Measurements from ENCODE around the gene CBLN2.

DNA sequence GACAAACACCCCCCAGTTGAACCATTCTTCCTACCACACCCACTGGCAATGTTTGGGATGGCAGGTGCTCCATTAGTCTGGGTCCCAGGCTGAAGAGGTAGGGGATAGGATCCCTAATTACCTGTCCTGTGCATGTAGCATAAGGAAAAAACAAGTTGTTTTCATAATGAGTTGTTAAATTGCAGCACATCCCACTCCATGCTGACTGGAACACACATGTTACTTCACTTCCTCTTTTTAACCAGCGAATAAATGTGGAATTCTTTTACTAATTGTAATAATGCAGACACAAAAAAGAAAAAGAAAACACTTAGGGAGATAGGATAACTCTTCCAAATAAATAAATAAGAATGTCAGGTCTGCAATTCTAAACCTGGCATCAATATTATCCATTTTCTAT, 11.8 kb upstream of the CBLN2 start:
- TF ChIP-seq, protein P1, sequence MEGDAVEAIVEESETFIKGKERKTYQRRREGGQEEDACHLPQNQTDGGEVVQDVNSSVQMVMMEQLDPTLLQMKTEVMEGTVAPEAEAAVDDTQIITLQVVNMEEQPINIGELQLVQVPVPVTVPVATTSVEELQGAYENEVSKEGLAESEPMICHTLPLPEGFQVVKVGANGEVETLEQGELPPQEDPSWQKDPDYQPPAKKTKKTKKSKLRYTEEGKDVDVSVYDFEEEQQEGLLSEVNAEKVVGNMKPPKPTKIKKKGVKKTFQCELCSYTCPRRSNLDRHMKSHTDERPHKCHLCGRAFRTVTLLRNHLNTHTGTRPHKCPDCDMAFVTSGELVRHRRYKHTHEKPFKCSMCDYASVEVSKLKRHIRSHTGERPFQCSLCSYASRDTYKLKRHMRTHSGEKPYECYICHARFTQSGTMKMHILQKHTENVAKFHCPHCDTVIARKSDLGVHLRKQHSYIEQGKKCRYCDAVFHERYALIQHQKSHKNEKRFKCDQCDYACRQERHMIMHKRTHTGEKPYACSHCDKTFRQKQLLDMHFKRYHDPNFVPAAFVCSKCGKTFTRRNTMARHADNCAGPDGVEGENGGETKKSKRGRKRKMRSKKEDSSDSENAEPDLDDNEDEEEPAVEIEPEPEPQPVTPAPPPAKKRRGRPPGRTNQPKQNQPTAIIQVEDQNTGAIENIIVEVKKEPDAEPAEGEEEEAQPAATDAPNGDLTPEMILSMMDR (conservative IDR thresholded peaks at IDR 0.05; ENCODE audit: low read length), result no peak
- no peak for TF ChIP-seq EZH2phosphoT487 (IDR thresholded peaks at IDR 0.05; ENCODE audit: borderline replicate concordance)
